Endodermal cell (in vitro differentiated cells): ENCODE measurements around the gene CDC14A. TPM values are rescaled to one million over a fixed set of nuclear protein-coding genes. Genes with fewer than 3 reads are reported as not detected.

Experiments used
- DNase-seq: peaks from one replicate; pipeline ENCODE4 v3.0.0-alpha.2; 2017
- H3K27ac ChIP-seq: 2 replicates; pipeline ENCODE4 v1.5.1; 2013; ENCODE audit warnings: mild to moderate bottlenecking, low read depth, low read length, moderate library complexity
- H3K27me3 ChIP-seq: 2 replicates; pipeline ENCODE4 v1.6.1; 2013; ENCODE audit warnings: mild to moderate bottlenecking, low read length, moderate library complexity; ENCODE audit not compliant: insufficient read depth, control insufficient read depth, poor library complexity, severe bottlenecking
- H3K36me3 ChIP-seq: 2 replicates; pipeline ENCODE4 v1.7.0; 2013; ENCODE audit warnings: mild to moderate bottlenecking, low read length, moderate library complexity; ENCODE audit not compliant: control insufficient read depth, insufficient read depth
- H3K4me1 ChIP-seq: one replicate; pipeline ENCODE4 v1.7.0; 2013; ENCODE audit warnings: low read length; ENCODE audit not compliant: control insufficient read depth, insufficient read depth
- H3K4me3 ChIP-seq: 2 replicates; pipeline ENCODE4 v1.5.1; 2013; ENCODE audit warnings: mild to moderate bottlenecking, low read length, moderate library complexity
- H3K9ac ChIP-seq: 2 replicates; pipeline ENCODE4 v1.6.1; 2013; ENCODE audit warnings: mild to moderate bottlenecking, low read length, moderate library complexity; ENCODE audit not compliant: poor library complexity, severe bottlenecking; ENCODE audit errors: extremely low read depth
- H3K9me3 ChIP-seq: 2 replicates; pipeline ENCODE4 v1.6.1; 2013; ENCODE audit warnings: mild to moderate bottlenecking, low read length, moderate library complexity; ENCODE audit not compliant: control insufficient read depth
- H3K27ac Mint-ChIP-seq: 2 replicates; pipeline ENCODE4 v1.8.0; 2020; ENCODE audit warnings: mixed read lengths
- H3K27me3 Mint-ChIP-seq: 2 replicates; pipeline ENCODE4 v1.8.0; 2021; ENCODE audit warnings: mild to moderate bottlenecking, mixed read lengths; ENCODE audit not compliant: insufficient read depth
- H3K36me3 Mint-ChIP-seq: 2 replicates; pipeline ENCODE4 v1.8.0; 2020; ENCODE audit warnings: low read depth, mixed read lengths
- H3K4me1 Mint-ChIP-seq: 2 replicates; pipeline ENCODE4 v1.8.0; 2020; ENCODE audit warnings: mixed read lengths
- H3K4me3 Mint-ChIP-seq: 2 replicates; pipeline ENCODE4 v1.8.0; 2020; ENCODE audit warnings: mild to moderate bottlenecking, moderate library complexity, mixed read lengths
- H3K9me3 Mint-ChIP-seq: 2 replicates; pipeline ENCODE4 v1.8.0; 2020; ENCODE audit warnings: mild to moderate bottlenecking, mixed read lengths
- WGBS, 2 experiments: methylation state at CpG; one replicate each; pipeline versions ENCODE4 v1.1.5 to v1.1.7; 2013; ENCODE audit warnings: missing lambda C conversion rate in 2 of 2, mixed read lengths in 1 of 2; ENCODE audit not compliant: insufficient coverage in 1 of 2, insufficient read length in 1 of 2; 5-methylcytosine and 5-hydroxymethylcytosine counted together
- total RNA-seq, 2 donors: library from RNA; stranded (reverse); fragmentation: NEBNext Ultra II Directional in 1 of 2; extraction: Animal tissue kit (Norgen Biotek cat#: 25700) in 1 of 2; gene quantifications; 2 replicates in 1 of 2; 3 replicates in 1 of 2; pipeline ENCODE4 v1.2.1, GENCODE V29; 2021
- TF ChIP-seq, protein P1 (sequence below): fragments of 200-600 bp; sonication (generic); conservative IDR thresholded peaks from 2 replicates; pipeline ENCODE4 v1.5.0; 2021; ENCODE audit warnings: antibody characterized with exemption, mild to moderate bottlenecking

Gene CDC14A
- total RNA-seq, 2 donors from 2014 or later: 14.5 to 17.6 TPM

DNA sequence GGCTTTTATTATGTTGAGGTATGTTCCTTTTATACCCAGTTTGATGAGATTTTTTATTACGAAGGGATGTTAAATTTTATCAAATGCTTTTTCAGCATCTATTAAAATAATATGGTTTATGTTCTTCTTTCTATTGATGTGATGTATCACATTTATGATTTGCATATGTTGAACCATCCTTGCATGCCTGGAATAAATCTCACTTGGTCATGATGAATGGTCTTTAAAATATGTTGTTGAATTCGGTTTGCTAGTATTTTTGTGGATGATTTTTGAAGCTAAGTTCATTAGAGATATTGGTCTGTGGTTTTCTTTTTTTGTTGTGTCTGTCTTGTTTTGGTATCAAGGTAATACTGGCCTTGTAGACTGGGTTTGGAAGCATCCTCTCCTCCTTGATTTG, 199.7 kb downstream of the CDC14A start:
- Mint-ChIP-seq H3K27me3 (peaks cover 13% of the 10 kb centered on the region), H3K4me1 (no peaks in the 10 kb centered on the region), H3K4me3 (no peak overlapping the region), H3K36me3 (no peaks in the 10 kb centered on the region), H3K27ac (no peak overlapping the region), H3K9me3 (peaks cover 11% of the 10 kb centered on the region)
- peaks cover 39% of the 10 kb centered on the region for H3K9me3 ChIP-seq
- H3K27ac ChIP-seq: no peak overlapping the region
- no peaks in the 10 kb centered on the region for H3K27me3 ChIP-seq
- no peak overlapping the region for H3K4me3 ChIP-seq
- DNase-seq: no peak
- no peaks in the 10 kb centered on the region for H3K36me3 ChIP-seq
- TF ChIP-seq, protein P1, sequence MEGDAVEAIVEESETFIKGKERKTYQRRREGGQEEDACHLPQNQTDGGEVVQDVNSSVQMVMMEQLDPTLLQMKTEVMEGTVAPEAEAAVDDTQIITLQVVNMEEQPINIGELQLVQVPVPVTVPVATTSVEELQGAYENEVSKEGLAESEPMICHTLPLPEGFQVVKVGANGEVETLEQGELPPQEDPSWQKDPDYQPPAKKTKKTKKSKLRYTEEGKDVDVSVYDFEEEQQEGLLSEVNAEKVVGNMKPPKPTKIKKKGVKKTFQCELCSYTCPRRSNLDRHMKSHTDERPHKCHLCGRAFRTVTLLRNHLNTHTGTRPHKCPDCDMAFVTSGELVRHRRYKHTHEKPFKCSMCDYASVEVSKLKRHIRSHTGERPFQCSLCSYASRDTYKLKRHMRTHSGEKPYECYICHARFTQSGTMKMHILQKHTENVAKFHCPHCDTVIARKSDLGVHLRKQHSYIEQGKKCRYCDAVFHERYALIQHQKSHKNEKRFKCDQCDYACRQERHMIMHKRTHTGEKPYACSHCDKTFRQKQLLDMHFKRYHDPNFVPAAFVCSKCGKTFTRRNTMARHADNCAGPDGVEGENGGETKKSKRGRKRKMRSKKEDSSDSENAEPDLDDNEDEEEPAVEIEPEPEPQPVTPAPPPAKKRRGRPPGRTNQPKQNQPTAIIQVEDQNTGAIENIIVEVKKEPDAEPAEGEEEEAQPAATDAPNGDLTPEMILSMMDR: no peak
- H3K4me1 ChIP-seq: no peaks in the 10 kb centered on the region
- WGBS, 2 experiments: 40 to 95% methylated on average over 1 to 2 of the region's 2 CpGs
- no peak overlapping the region for H3K9ac ChIP-seq

DNA sequence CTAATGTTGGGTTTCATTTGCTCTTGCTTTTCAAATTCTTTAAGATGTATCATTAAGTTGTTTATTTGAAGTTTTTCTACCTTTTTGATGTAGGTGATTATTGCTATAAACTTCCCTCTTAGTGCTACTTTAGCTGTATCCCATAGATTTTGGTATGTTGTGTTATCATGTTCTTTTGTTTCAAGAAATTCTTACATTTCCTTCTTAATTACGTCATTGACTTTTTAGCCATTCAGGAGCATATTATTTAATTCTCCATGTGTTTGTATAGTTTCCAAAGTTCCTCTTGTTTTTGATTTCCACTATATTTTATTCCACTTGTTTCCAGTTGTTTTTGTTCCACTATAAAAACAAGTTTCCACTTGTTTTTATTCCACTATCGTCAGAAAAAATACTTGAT, 200.6 kb downstream of the CDC14A start:
- no peaks in the 10 kb centered on the region for H3K36me3 Mint-ChIP-seq
- H3K4me3 ChIP-seq: no peak overlapping the region
- DNase-seq: no peak
- no peaks in the 10 kb centered on the region for H3K4me1 ChIP-seq
- H3K27me3 Mint-ChIP-seq: peaks cover 12% of the 10 kb centered on the region
- H3K9ac ChIP-seq: no peak overlapping the region
- no peaks in the 10 kb centered on the region for H3K36me3 ChIP-seq
- WGBS, 2 experiments: 50% methylated on average over 2 of the region's 2 CpGs; no CpG with 5 or more reads in 1 of the 2 experiments
- no peak overlapping the region for H3K27ac Mint-ChIP-seq
- no peaks in the 10 kb centered on the region for H3K27me3 ChIP-seq
- no peaks in the 10 kb centered on the region for H3K4me1 Mint-ChIP-seq
- no peak overlapping the region for H3K27ac ChIP-seq
- TF ChIP-seq, protein P1: no peak
- H3K9me3 ChIP-seq: peaks cover 40% of the 10 kb centered on the region
- no peak overlapping the region for H3K4me3 Mint-ChIP-seq
- peaks cover 11% of the 10 kb centered on the region for H3K9me3 Mint-ChIP-seq

DNA sequence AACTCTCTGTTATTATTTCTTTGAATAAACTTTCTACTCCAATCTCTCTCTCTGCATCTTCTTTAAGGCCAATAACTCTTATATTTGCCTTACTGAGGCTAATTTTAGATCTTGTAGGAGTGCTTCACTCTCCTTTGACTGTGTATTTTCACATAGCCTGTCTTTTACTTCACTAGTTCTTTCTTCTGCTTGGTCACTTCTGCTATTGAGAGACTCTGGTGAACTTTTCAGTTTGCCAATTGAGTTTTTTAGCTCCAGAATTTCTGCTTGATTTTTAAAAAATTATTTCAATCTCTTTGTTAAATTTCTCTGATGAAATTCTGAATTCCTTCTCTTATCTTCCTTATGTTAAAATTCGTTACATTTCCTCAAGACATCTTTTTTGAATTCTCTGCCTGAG, 203.9 kb downstream of the CDC14A start:
- Histone ChIP-seq H3K36me3 (no peaks in the 10 kb centered on the region), H3K27ac (no peak overlapping the region), H3K27me3 (no peaks in the 10 kb centered on the region), H3K4me3 (no peak overlapping the region), H3K9me3 (peaks cover 40% of the 10 kb centered on the region), H3K4me1 (no peaks in the 10 kb centered on the region), H3K9ac (no peak overlapping the region)
- H3K4me1 Mint-ChIP-seq: no peaks in the 10 kb centered on the region
- 85% methylated on average over 1 of the region's 1 CpG; no CpG with 5 or more reads in 1 of the 2 experiments for WGBS, 2 experiments
- peaks cover 8% of the 10 kb centered on the region for H3K27me3 Mint-ChIP-seq
- TF ChIP-seq, protein P1: no peak
- DNase-seq: no peak
- H3K4me3 Mint-ChIP-seq: no peak overlapping the region
- H3K27ac Mint-ChIP-seq: no peak overlapping the region
- H3K36me3 Mint-ChIP-seq: no peaks in the 10 kb centered on the region
- H3K9me3 Mint-ChIP-seq: peaks cover 8% of the 10 kb centered on the region
